ENCODE measurements around the gene ARSJ. TPM values are rescaled to one million over a fixed set of nuclear protein-coding genes. Genes with fewer than 3 reads are reported as not detected.

ARSJ gene
- total RNA-seq, 1 donor from 2014 or later = 3.1 TPM

- Mint-ChIP-seq H3K27me3 (ENCODE audit: low read depth) (peaks cover 19% of the 10 kb centered on the region), H3K36me3 (peaks cover 1% of the 10 kb centered on the region), H3K4me1 (peaks cover 18% of the 10 kb centered on the region), H3K9me3 (peaks cover 11% of the 10 kb centered on the region), H3K27ac (no peak overlapping the region), H3K4me3 (peak overlapping the region; percentile 24)
- no peak for TF ChIP-seq CTCF (IDR thresholded peaks at IDR 0.05; ENCODE audit: unreplicated experiment)
- DNase-seq (ENCODE audit: low spot score in 2 of 2, unreplicated experiment in 2 of 2) = no peak
These were observed 2.0 kb downstream of the ARSJ start for GRCh38 chr4:113977526-113977855.

GRCh38 chr4:113976741-113977525 is 2.5 kb downstream of the ARSJ start:
- no peak for DNase-seq (ENCODE audit: low spot score in 2 of 2, unreplicated experiment in 2 of 2)
- TF ChIP-seq CTCF (IDR thresholded peaks at IDR 0.05; ENCODE audit: unreplicated experiment) = no peak
- peaks cover 19% of the 10 kb centered on the region for H3K27me3 Mint-ChIP-seq (ENCODE audit: low read depth)
- peak overlapping the region; percentile 13 for H3K4me3 Mint-ChIP-seq
- H3K4me1 Mint-ChIP-seq = peaks cover 18% of the 10 kb centered on the region
- H3K36me3 Mint-ChIP-seq = peaks cover 1% of the 10 kb centered on the region
- no peak overlapping the region for H3K27ac Mint-ChIP-seq
- peaks cover 11% of the 10 kb centered on the region for H3K9me3 Mint-ChIP-seq

- Mint-ChIP-seq H3K4me1 (peaks cover 18% of the 10 kb centered on the region), H3K36me3 (peaks cover 1% of the 10 kb centered on the region), H3K27me3 (ENCODE audit: low read depth) (peaks cover 16% of the 10 kb centered on the region), H3K27ac (no peak overlapping the region), H3K9me3 (peaks cover 11% of the 10 kb centered on the region), H3K4me3 (no peak overlapping the region)
- DNase-seq (ENCODE audit: low spot score in 2 of 2, unreplicated experiment in 2 of 2) = no peak
- TF ChIP-seq CTCF (IDR thresholded peaks at IDR 0.05; ENCODE audit: unreplicated experiment) = no peak
These were observed 3.9 kb downstream of the ARSJ start for GRCh38 chr4:113975578-113975977.

GRCh38 chr4:113974467-113974866 is 5.0 kb downstream of the ARSJ start:
- no peak overlapping the region for H3K4me3 Mint-ChIP-seq
- H3K27ac Mint-ChIP-seq = no peak overlapping the region
- DNase-seq (ENCODE audit: low spot score in 2 of 2, unreplicated experiment in 2 of 2) = no peak
- H3K4me1 Mint-ChIP-seq = peaks cover 12% of the 10 kb centered on the region
- H3K36me3 Mint-ChIP-seq = peaks cover 1% of the 10 kb centered on the region
- peaks cover 11% of the 10 kb centered on the region for H3K9me3 Mint-ChIP-seq
- peaks cover 11% of the 10 kb centered on the region for H3K27me3 Mint-ChIP-seq (ENCODE audit: low read depth)
- no peak for TF ChIP-seq CTCF (IDR thresholded peaks at IDR 0.05; ENCODE audit: unreplicated experiment)

- Mint-ChIP-seq H3K27me3 (ENCODE audit: low read depth) (peaks cover under 1% of the 10 kb centered on the region), H3K4me1 (peaks cover 7% of the 10 kb centered on the region), H3K9me3 (peaks cover 11% of the 10 kb centered on the region), H3K27ac (no peak overlapping the region), H3K36me3 (peaks cover 1% of the 10 kb centered on the region), H3K4me3 (no peak overlapping the region)
- TF ChIP-seq CTCF (IDR thresholded peaks at IDR 0.05; ENCODE audit: unreplicated experiment) = no peak
- DNase-seq (ENCODE audit: low spot score in 2 of 2, unreplicated experiment in 2 of 2) = no peak
These were observed 6.1 kb downstream of the ARSJ start for GRCh38 chr4:113973345-113973744.

Data from mesothelial cell of epicardium (in vitro differentiated cells).